Astrocyte of the cerebellum (primary cell): ENCODE results near the gene NPHP4.

Experiments
- DNase-seq: peaks from one replicate; pipeline ENCODE4 v3.0.0-alpha.2; 2011; ENCODE audit warnings: low read depth
- H3K4me3 ChIP-seq: 2 replicates; pipeline ENCODE4 v1.5.1; 2011; ENCODE audit warnings: mild to moderate bottlenecking, low read depth, low read length, moderate library complexity
- CTCF ChIP-seq: IDR thresholded peaks from 2 replicates; pipeline ENCODE4 v1.5.1; 2012; ENCODE audit warnings: low read length, low read depth, moderate library complexity, mild to moderate bottlenecking; ENCODE audit errors: missing control alignments
- in situ Hi-C: cut with HindIII; loops from 2 replicates; pipeline ENCODE4 v1.10.0; 2017; ENCODE audit warnings: low sequenced_read_pairs

Gene NPHP4

GRCh38 chr1:5992026-5992813, at the start of gene NPHP4:
TSS of gene NPHP4 (minus strand) at chr1:5992425. CDS start at chr1:5986289, 6,136 bp downstream.
- in situ Hi-C loops = no loop called here
- TF ChIP-seq CTCF = no peak
- DNase-seq = peak; percentile 100
- peak within 1 kb of the TSS; percentile 79 for H3K4me3 ChIP-seq

- no peak overlapping the region for H3K4me3 ChIP-seq
- in situ Hi-C loops = no loop called here
- peak; percentile 48 for TF ChIP-seq CTCF
- no peak for DNase-seq
Observed at GRCh38 chr1:6041432-6042062, 49.3 kb upstream of the NPHP4 start.

DNA sequence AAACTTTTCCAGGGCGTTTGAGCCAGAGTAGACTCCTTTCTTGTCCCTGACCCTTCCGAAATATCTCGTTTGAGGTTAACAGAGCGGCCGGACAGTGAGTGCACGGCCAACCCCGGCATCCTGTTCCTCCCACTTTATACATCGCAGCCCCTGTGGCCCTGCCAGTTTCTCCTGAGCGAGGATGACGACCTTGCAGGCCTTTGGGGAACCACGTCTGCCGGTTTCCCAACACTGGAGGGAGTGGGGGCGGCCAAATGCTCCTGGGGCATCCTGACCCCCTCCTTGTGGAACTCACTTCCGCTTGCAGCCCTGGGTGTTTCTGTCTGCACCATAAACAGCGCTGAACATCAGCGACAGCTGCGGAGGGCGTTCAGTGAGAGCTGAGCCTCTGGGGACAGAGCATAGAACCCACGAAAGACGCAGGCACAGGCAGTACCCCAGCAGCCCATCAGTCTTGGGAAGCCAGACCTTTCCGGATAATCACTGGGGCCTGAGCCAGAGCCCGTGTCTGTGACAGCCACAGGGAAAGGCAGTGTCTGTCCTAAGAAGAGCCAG, 48.7 kb upstream of the NPHP4 start:
- no peak overlapping the region for H3K4me3 ChIP-seq
- no peak for DNase-seq
- TF ChIP-seq CTCF = no peak
- in situ Hi-C loops = no loop called here

DNA sequence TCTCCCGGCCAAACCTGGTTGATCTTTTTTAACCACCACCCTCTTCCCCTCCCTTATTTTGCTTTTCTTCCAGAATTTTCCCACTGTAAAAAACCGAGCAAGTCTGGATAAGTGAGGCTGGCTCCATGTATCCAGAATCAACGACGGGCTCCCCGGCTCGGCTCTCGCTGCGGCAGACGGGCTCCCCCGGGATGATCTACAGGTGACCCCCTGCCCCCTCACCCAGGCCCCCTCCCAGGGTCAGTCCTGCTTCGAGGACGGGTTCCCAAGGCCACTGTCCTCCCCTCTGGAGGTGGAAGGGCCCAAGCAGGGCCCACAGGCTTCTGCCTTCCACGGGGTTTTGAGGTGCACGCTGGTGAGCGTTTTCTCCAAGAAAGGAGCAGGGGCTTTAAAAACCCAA, 48.2 kb upstream of the NPHP4 start:
- in situ Hi-C loops = no loop called here
- TF ChIP-seq CTCF = no peak
- no peak for DNase-seq

DNA sequence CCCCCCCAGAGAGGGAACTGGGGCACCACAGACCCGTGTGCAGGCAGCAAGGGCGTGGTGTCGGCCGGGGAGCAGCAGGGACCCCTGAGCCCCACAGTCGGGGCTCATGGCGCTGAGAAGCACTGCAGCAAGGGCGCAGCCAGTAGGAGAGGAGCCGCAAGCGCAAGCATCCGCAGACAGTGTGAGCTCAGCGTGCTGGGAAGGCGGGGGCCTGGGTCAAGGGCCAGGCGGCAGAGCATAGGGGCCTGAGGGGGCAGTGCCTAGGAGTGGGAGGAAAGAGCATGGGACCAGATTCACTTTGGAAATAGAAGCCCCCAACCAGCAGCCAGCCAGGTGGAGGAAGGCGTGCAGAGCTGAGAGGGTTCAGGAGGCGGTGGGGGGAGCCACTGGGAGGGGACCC, 46.8 kb upstream of the NPHP4 start:
- in situ Hi-C loops = no loop called here
- TF ChIP-seq CTCF = no peak
- no peak overlapping the region for H3K4me3 ChIP-seq
- no peak for DNase-seq

More for the DNA sequence above, 48.2 kb upstream of the NPHP4 start:
- no peak overlapping the region for H3K4me3 ChIP-seq

DNA sequence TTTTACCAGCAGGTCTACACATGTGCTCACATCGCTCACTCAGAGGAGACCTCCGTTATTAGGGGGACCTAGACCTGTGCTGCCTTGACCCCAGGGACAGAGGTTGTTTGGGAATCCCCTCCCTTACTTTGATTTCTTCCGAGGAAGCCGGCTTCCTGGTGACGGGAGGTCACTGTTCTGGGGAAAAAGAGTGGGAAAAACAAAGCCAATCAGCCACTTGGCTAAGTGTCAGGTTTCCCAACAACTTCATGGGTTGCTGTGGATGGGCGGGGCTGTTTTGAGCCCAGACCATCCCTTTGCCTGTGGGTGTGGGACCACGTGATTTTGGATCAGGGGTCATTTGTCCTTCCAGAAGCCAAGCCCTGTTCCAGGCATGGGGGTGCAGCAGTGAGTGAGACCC, 46.4 kb upstream of the NPHP4 start:
- no peak overlapping the region for H3K4me3 ChIP-seq
- in situ Hi-C loops = no loop called here
- TF ChIP-seq CTCF = no peak
- no peak for DNase-seq
